Gastrocnemius medialis (tissue), 4 donors: ENCODE measurements around the gene ERCC6.

Experiments
- POLR2A ChIP-seq, 2 donors: fragments of 450-650 bp; IDR thresholded peaks; one replicate each; pipeline ENCODE4 v1.6.1; 2017; ENCODE audit warnings: antibody characterized with exemption in 2 of 2, mild to moderate bottlenecking in 2 of 2, moderate library complexity in 2 of 2
- TF ChIP-seq, protein P1 (sequence below), 5 experiments: fragments of 450-650 bp in 3 of 5; fragments of 200-600 bp in 2 of 5; sonication (generic) in 2 of 5; IDR thresholded peaks in 4 of 5; conservative IDR thresholded peaks in 1 of 5; 1 replicate in 4 of 5; 2 replicates in 1 of 5; pipeline ENCODE4 v1.5.1; 2016 to 2019; ENCODE audit warnings: antibody characterized with exemption in 5 of 5, mild to moderate bottlenecking in 3 of 5, moderate library complexity in 3 of 5

DNA sequence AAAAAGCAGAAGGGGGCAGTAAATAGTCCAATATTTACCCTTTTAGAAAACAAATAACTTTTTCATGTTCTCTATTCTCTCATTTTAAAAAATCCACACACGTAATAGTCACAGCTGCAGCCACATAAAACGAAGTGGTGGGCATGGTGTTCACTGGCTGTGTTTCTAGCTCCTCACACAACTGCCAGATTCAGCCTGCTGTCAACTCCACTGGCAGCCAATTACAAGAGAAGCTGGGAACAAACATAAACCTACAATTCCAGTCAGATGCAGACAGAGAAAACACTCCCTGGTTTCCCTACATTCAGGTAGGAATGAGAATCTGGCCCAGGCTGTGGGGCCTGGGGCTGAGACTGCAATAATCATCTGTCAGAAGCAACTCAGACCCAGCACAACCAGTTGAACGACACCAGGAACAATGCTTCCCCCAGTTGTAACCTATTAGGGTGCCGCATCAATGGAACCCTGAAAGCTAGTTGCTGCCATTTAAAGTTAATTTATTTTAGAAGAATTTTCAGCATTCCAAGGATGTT lies 29.1 kb downstream of the ERCC6 start:
- TF ChIP-seq, protein P1, sequence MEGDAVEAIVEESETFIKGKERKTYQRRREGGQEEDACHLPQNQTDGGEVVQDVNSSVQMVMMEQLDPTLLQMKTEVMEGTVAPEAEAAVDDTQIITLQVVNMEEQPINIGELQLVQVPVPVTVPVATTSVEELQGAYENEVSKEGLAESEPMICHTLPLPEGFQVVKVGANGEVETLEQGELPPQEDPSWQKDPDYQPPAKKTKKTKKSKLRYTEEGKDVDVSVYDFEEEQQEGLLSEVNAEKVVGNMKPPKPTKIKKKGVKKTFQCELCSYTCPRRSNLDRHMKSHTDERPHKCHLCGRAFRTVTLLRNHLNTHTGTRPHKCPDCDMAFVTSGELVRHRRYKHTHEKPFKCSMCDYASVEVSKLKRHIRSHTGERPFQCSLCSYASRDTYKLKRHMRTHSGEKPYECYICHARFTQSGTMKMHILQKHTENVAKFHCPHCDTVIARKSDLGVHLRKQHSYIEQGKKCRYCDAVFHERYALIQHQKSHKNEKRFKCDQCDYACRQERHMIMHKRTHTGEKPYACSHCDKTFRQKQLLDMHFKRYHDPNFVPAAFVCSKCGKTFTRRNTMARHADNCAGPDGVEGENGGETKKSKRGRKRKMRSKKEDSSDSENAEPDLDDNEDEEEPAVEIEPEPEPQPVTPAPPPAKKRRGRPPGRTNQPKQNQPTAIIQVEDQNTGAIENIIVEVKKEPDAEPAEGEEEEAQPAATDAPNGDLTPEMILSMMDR (IDR thresholded peaks at IDR 0.05 in 4 of 5, conservative IDR thresholded peaks at IDR 0.05 in 1 of 5): no peak
- no peak for TF ChIP-seq POLR2A (IDR thresholded peaks at IDR 0.05)
